Measurements from ENCODE around the gene NGEF. TPM values are rescaled to one million over a fixed set of nuclear protein-coding genes. Genes with fewer than 3 reads are reported as not detected.
"Not testable (repeated sequence)": the region's sequence is repeated elsewhere in the genome, so short reads cannot be mapped to it uniquely, and the experiment has no call there.

Gene NGEF
- total RNA-seq, 1 experiment from 2014 or later: 71.3 TPM

DNA sequence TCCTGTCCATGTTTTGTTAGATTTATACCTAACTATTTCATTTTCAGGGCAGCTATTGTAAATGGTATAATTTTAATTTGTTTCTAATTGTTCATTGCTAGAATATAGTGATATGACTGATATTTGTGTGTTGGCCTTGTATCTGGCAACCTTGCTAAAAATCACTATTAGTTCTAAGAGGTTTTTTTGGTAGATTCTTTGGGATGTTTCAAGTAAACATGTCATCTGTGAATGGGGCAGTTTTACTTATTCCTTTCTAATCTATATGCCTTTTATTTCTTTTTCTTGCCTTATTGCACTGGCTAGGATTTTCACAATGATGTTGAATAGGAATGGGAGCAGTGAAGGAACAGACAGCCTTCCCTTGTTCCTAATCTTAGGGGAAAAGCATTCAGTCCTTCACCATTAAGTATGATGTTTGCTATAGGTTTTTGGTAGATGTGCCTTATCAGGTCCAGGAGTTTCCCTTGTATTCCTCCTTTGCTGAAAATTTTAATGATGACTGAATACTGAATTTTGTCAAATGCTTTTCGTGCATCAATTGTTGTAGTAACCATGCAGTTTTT lies 101.3 kb downstream of the NGEF start:
- DNase-seq (no peak), ATAC-seq (no peak)
- H3K9me2 ChIP-seq (replicated peaks; ENCODE audit: low read length): no peaks in the 10 kb centered on the region
- H2AFZ ChIP-seq (ENCODE audit: low read length): no peak overlapping the region
- intact Hi-C loops (cut with micrococcal nuclease): no loop called here
- ChIA-PET POLR2A (ENCODE audit: unreplicated experiment) (interaction anchor here (0.6 kb wide), 1 partner anchor 1058 kb away, joined by 5 read pairs; no protein-coding TSS in a partner anchor), CTCF (no interaction called here)
- no peak overlapping the region for H3K27ac ChIP-seq (ENCODE audit: low read length)
- peaks cover 16% of the 10 kb centered on the region for H3K79me2 ChIP-seq (ENCODE audit: low read length)
- H3F3A ChIP-seq (ENCODE audit: low read length, unreplicated experiment): no peaks in the 10 kb centered on the region
- no peak for TF ChIP-seq EZH2phosphoT487 (IDR thresholded peaks at IDR 0.05; ENCODE audit: borderline replicate concordance, low read length)
- no peak for TF ChIP-seq EZH2 (IDR thresholded peaks at IDR 0.05; ENCODE audit: low read length, unreplicated experiment)
- TF ChIP-seq, protein P1, sequence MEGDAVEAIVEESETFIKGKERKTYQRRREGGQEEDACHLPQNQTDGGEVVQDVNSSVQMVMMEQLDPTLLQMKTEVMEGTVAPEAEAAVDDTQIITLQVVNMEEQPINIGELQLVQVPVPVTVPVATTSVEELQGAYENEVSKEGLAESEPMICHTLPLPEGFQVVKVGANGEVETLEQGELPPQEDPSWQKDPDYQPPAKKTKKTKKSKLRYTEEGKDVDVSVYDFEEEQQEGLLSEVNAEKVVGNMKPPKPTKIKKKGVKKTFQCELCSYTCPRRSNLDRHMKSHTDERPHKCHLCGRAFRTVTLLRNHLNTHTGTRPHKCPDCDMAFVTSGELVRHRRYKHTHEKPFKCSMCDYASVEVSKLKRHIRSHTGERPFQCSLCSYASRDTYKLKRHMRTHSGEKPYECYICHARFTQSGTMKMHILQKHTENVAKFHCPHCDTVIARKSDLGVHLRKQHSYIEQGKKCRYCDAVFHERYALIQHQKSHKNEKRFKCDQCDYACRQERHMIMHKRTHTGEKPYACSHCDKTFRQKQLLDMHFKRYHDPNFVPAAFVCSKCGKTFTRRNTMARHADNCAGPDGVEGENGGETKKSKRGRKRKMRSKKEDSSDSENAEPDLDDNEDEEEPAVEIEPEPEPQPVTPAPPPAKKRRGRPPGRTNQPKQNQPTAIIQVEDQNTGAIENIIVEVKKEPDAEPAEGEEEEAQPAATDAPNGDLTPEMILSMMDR (conservative IDR thresholded peaks at IDR 0.05; ENCODE audit: low read depth, low read length): no peak
- H3K27me3 ChIP-seq (ENCODE audit: low read length): no peaks in the 10 kb centered on the region
- no peak overlapping the region for H3K4me3 ChIP-seq (ENCODE audit: low read length)
- peaks cover 33% of the 10 kb centered on the region for H3K36me3 ChIP-seq (ENCODE audit: low read depth, low read length)
- H3K9ac ChIP-seq (ENCODE audit: low read length): no peak overlapping the region
- no peak overlapping the region for H3K4me2 ChIP-seq (ENCODE audit: low read length)
- no peaks in the 10 kb centered on the region for H3K9me3 ChIP-seq (ENCODE audit: low read length)
- no peaks in the 10 kb centered on the region for H4K20me1 ChIP-seq (ENCODE audit: low read length)
- BruUV-seq (replicated peaks): no TSS peak
- no peaks in the 10 kb centered on the region for H3K4me1 ChIP-seq (ENCODE audit: insufficient read depth, low read length)

DNA sequence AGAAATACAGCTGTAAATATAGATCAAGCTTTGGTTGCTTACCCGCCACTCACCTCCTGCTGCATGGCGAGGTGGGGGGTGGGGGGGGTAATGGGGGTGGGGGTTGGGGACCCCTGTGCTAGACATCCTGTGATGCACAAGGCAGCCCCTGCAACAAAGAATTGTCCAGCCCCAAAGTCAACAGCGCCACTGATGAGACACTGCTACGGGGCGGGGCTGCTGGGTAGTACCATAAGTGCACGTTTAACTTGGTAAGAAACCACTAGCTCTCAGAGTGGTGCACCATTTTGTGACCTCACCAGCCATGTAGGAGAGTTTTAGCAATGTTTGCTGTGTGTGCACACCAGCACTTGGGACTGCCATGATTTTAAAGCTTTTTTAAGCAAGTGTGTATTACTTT lies 102.7 kb downstream of the NGEF start:
- Histone ChIP-seq H3F3A (ENCODE audit: low read length, unreplicated experiment) (no peaks in the 10 kb centered on the region), H3K27me3 (ENCODE audit: low read length) (no peaks in the 10 kb centered on the region), H4K20me1 (ENCODE audit: low read length) (no peaks in the 10 kb centered on the region), H3K4me3 (ENCODE audit: low read length) (no peak overlapping the region), H3K4me2 (ENCODE audit: low read length) (no peak overlapping the region), H3K9ac (ENCODE audit: low read length) (no peak overlapping the region), H3K79me2 (ENCODE audit: low read length) (peaks cover 14% of the 10 kb centered on the region), H3K27ac (ENCODE audit: low read length) (no peak overlapping the region), H3K36me3 (ENCODE audit: low read depth, low read length) (peaks cover 26% of the 10 kb centered on the region), H3K9me3 (ENCODE audit: low read length) (no peaks in the 10 kb centered on the region), H3K9me2 (replicated peaks; ENCODE audit: low read length) (no peaks in the 10 kb centered on the region), H3K4me1 (ENCODE audit: insufficient read depth, low read length) (no peaks in the 10 kb centered on the region), H2AFZ (ENCODE audit: low read length) (no peak overlapping the region)
- ATAC-seq (no peak), DNase-seq (no peak)
- intact Hi-C loops (cut with micrococcal nuclease): no loop called here
- BruUV-seq (replicated peaks): no TSS peak
- TF ChIP-seq, protein P1 (conservative IDR thresholded peaks at IDR 0.05; ENCODE audit: low read depth, low read length): no peak
- TF ChIP-seq EZH2 (IDR thresholded peaks at IDR 0.05; ENCODE audit: low read length, unreplicated experiment) (no peak), EZH2phosphoT487 (IDR thresholded peaks at IDR 0.05; ENCODE audit: borderline replicate concordance, low read length) (no peak)
- ChIA-PET POLR2A (ENCODE audit: unreplicated experiment) (no interaction called here), CTCF (no interaction called here)

DNA sequence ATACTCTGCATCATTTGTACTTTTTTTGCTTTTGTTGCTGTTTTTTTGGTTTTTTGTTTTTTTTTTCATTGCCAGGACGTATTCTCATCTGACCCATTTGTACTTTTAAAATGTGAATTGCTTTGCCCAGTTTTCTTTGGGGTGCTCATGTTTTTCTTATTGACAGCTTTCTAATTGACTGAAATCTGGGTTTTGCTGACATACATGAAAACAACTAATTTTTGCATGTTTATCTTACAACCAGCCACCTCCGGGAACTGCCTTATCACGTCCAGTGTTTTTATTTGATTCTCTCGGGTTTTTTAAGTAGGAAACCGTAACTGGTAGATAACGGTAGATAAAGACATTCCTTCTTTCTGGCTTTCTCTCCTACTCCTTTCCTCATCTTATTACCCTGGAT lies 104.4 kb downstream of the NGEF start:
- no peak overlapping the region for H3K4me2 ChIP-seq (ENCODE audit: low read length)

DNA sequence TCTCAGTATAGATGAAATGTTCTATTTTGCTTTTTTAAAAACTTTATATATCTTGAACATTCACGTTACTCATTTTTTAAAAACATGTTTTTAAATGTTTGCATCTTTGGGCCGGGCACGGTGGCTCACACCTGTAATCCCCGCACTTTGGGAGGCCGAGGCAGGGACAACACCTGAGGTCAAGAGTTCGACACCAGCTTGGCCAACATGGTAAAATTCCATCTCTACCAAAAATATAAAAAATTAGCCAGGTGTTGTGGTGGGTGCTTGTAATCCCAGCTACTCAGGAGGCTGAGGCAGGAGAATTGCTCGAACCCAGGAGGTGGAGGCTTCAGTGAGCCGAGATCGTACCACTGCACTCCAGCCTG lies 105.4 kb downstream of the NGEF start:
- H4K20me1 ChIP-seq (ENCODE audit: low read length); ATAC-seq; DNase-seq; POLR2A ChIA-PET (ENCODE audit: unreplicated experiment); H3K9me3 ChIP-seq (ENCODE audit: low read length); H3K4me1 ChIP-seq (ENCODE audit: insufficient read depth, low read length); BruUV-seq (replicated peaks); H3F3A ChIP-seq (ENCODE audit: low read length, unreplicated experiment); H3K27ac ChIP-seq (ENCODE audit: low read length); H3K9ac ChIP-seq (ENCODE audit: low read length); H3K4me2 ChIP-seq (ENCODE audit: low read length); intact Hi-C loops (cut with micrococcal nuclease); H3K4me3 ChIP-seq (ENCODE audit: low read length); H3K9me2 ChIP-seq (replicated peaks; ENCODE audit: low read length); H3K27me3 ChIP-seq (ENCODE audit: low read length); H2AFZ ChIP-seq (ENCODE audit: low read length); CTCF ChIA-PET: not testable (repeated sequence)
- Histone ChIP-seq H3K36me3 (ENCODE audit: low read depth, low read length) (peaks cover 20% of the 10 kb centered on the region), H3K79me2 (ENCODE audit: low read length) (peaks cover 19% of the 10 kb centered on the region)

More for the DNA sequence above, 104.4 kb downstream of the NGEF start:
- BruUV-seq (replicated peaks): no TSS peak
- DNase-seq (no peak), ATAC-seq (no peak)
- Histone ChIP-seq H3K27me3 (ENCODE audit: low read length) (no peaks in the 10 kb centered on the region), H3K36me3 (ENCODE audit: low read depth, low read length) (peaks cover 20% of the 10 kb centered on the region), H3K4me1 (ENCODE audit: insufficient read depth, low read length) (no peaks in the 10 kb centered on the region), H3F3A (ENCODE audit: low read length, unreplicated experiment) (no peaks in the 10 kb centered on the region), H3K9ac (ENCODE audit: low read length) (no peak overlapping the region), H2AFZ (ENCODE audit: low read length) (no peak overlapping the region), H3K9me3 (ENCODE audit: low read length) (no peaks in the 10 kb centered on the region), H3K79me2 (ENCODE audit: low read length) (peaks cover 19% of the 10 kb centered on the region), H4K20me1 (ENCODE audit: low read length) (no peaks in the 10 kb centered on the region), H3K4me3 (ENCODE audit: low read length) (no peak overlapping the region), H3K9me2 (replicated peaks; ENCODE audit: low read length) (no peaks in the 10 kb centered on the region), H3K27ac (ENCODE audit: low read length) (no peak overlapping the region)
- intact Hi-C loops (cut with micrococcal nuclease): no loop called here
- TF ChIP-seq EZH2phosphoT487 (IDR thresholded peaks at IDR 0.05; ENCODE audit: borderline replicate concordance, low read length) (no peak), EZH2 (IDR thresholded peaks at IDR 0.05; ENCODE audit: low read length, unreplicated experiment) (no peak)
- TF ChIP-seq, protein P1 (conservative IDR thresholded peaks at IDR 0.05; ENCODE audit: low read depth, low read length): no peak
- ChIA-PET CTCF (no interaction called here), POLR2A (ENCODE audit: unreplicated experiment) (no interaction called here)
